OCI-LY3 (cell line): ENCODE measurements around the gene AASS.

Experiments used
- H2AFZ ChIP-seq: fragments of 200-600, 300-600 bp; shearing (Covaris generic); 2 replicates; pipeline ENCODE4 v1.6.0; 2014; ENCODE audit warnings: antibody characterized with exemption, low read depth, low read length
- H3K27ac ChIP-seq: fragments of 200-600, 300-600 bp; sonication (generic); 2 replicates; pipeline ENCODE4 v1.5.1; 2014; ENCODE audit warnings: mild to moderate bottlenecking, low read length, moderate library complexity, mixed read lengths
- H3K27me3 ChIP-seq: fragments of 200-600, 300-600 bp; sonication (generic); 2 replicates; pipeline ENCODE4 v1.6.1; 2014; ENCODE audit warnings: low read depth, low read length, mixed read lengths
- H3K36me3 ChIP-seq: fragments of 200-600, 300-600 bp; sonication (generic); replicated peaks from 2 replicates; pipeline ENCODE3; 2014; ENCODE audit warnings: low read depth, low read length, mixed read lengths
- H3K4me1 ChIP-seq: fragments of 300-600, 200-600 bp; sonication (generic); 2 replicates; pipeline ENCODE4 v1.6.1; 2014; ENCODE audit warnings: low read length, mixed read lengths
- H3K4me2 ChIP-seq: fragments of 200-600, 300-600 bp; sonication (generic); 2 replicates; pipeline ENCODE4 v1.6.1; 2014; ENCODE audit warnings: low read length, mixed read lengths
- H3K4me3 ChIP-seq: fragments of 300-600, 200-600 bp; sonication (generic); 2 replicates; pipeline ENCODE4 v1.5.1; 2014; ENCODE audit warnings: antibody characterized with exemption, mild to moderate bottlenecking, low read length, moderate library complexity
- H3K79me2 ChIP-seq: fragments of 300-600, 200-600 bp; shearing (Covaris generic); 2 replicates; pipeline ENCODE4 v1.6.1; 2014; ENCODE audit warnings: mild to moderate bottlenecking, low read length, mixed read lengths
- H3K9ac ChIP-seq: fragments of 300-600, 200-600 bp; shearing (Covaris generic); 2 replicates; pipeline ENCODE4 v1.6.0; 2014; ENCODE audit warnings: mild to moderate bottlenecking, low read length, moderate library complexity
- H3K9me3 ChIP-seq: fragments of 200-600, 300-600 bp; shearing (Covaris generic); 2 replicates; pipeline ENCODE4 v1.6.1; 2014; ENCODE audit warnings: low read length, mixed read lengths; ENCODE audit not compliant: insufficient read depth
- H4K20me1 ChIP-seq: fragments of 200-600, 300-600 bp; sonication (generic); 2 replicates; pipeline ENCODE4 v1.6.1; 2016; ENCODE audit warnings: low read length, mixed read lengths; ENCODE audit not compliant: insufficient read depth
- EZH2phosphoT487 ChIP-seq: fragments of 200-600 bp; shearing (Covaris generic); IDR thresholded peaks from 2 replicates; pipeline ENCODE4 v1.6.1; 2018; ENCODE audit warnings: antibody characterized with exemption, mixed run types, low read depth
- TF ChIP-seq, protein P1 (sequence below): fragments of 200-600, 300-600 bp; sonication (generic); IDR thresholded peaks from 2 replicates; pipeline ENCODE4 v1.5.1; 2014; ENCODE audit warnings: antibody characterized with exemption, low read length, low read depth

The AASS gene

DNA sequence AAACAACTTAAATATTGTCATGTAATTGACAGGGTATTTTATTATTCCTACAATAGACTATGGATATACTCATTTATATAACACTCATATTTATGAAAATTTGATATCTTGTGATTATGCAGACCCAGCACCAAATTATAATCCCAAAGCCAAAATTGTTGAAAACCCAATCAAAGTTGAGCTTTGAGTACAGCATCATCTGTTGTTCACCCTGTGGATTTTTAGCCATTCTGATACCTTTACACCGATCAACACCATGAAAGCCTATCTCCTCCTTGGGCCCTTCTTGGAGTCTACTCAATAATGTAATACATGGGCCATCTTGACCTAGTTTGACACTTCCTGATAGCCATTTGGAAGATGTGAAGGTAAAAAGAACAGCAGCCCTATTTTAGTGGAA lies 49.5 kb downstream of the AASS start:
- H3K4me2 ChIP-seq, result no peak overlapping the region
- H3K9ac ChIP-seq, result no peak overlapping the region
- TF ChIP-seq, protein P1, sequence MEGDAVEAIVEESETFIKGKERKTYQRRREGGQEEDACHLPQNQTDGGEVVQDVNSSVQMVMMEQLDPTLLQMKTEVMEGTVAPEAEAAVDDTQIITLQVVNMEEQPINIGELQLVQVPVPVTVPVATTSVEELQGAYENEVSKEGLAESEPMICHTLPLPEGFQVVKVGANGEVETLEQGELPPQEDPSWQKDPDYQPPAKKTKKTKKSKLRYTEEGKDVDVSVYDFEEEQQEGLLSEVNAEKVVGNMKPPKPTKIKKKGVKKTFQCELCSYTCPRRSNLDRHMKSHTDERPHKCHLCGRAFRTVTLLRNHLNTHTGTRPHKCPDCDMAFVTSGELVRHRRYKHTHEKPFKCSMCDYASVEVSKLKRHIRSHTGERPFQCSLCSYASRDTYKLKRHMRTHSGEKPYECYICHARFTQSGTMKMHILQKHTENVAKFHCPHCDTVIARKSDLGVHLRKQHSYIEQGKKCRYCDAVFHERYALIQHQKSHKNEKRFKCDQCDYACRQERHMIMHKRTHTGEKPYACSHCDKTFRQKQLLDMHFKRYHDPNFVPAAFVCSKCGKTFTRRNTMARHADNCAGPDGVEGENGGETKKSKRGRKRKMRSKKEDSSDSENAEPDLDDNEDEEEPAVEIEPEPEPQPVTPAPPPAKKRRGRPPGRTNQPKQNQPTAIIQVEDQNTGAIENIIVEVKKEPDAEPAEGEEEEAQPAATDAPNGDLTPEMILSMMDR, result no peak
- no peak for TF ChIP-seq EZH2phosphoT487
- no peak overlapping the region for H2AFZ ChIP-seq
- no peaks in the 10 kb centered on the region for H3K9me3 ChIP-seq
- no peak overlapping the region for H3K27ac ChIP-seq
- H3K36me3 ChIP-seq, result no peaks in the 10 kb centered on the region
- H3K4me1 ChIP-seq, result no peaks in the 10 kb centered on the region
- H3K4me3 ChIP-seq, result no peak overlapping the region
- no peaks in the 10 kb centered on the region for H4K20me1 ChIP-seq
- no peaks in the 10 kb centered on the region for H3K79me2 ChIP-seq
- no peaks in the 10 kb centered on the region for H3K27me3 ChIP-seq

DNA sequence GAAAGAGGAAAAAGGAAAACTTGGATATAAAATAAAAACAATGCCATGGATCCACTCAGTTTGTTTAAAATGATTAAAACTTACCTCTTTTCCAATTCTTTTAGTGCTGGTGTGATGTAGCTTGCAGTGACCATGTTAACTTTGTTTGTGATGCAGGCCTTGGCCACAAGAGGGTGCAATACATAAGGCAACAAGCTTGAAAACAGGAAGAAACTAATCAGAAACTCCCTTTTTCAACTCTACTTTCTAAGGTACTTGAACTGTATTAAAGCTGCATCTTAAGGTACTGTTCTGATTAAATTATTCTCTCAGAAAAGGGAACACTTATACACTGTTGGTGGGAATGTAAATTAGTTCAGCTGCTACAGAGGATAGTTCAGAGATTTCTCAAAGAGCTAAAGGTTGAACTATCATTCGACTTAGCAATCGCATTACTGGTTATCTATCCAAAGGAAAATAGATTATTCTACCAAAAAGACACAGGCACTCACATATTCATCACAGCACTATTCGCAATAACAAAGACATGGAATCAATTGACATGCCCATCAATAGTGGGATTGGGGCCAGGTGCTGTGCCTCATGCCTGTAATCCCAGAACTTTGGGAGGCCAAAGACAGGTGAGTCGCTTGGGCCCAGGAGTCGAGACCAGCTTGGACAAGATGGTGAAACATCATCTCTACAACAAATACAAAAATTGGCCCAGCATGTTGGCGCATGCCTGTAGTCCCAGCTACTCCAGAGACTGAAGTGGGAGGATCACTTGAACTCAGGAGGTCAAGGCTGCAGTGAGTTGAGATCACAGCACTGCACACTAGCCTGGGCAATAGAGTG lies 50.9 kb downstream of the AASS start:
- H4K20me1 ChIP-seq, result no peaks in the 10 kb centered on the region
- H3K4me2 ChIP-seq, result no peak overlapping the region
- H3K27ac ChIP-seq, result no peak overlapping the region
- no peak overlapping the region for H3K9ac ChIP-seq
- peak overlapping the region; percentile 50; the same call in 1 of the 2 replicates for H2AFZ ChIP-seq
- H3K9me3 ChIP-seq, result no peaks in the 10 kb centered on the region
- TF ChIP-seq, protein P1, result peak; percentile 91
- no peak for TF ChIP-seq EZH2phosphoT487
- H3K79me2 ChIP-seq, result no peaks in the 10 kb centered on the region
- H3K27me3 ChIP-seq, result no peaks in the 10 kb centered on the region
- H3K4me1 ChIP-seq, result no peaks in the 10 kb centered on the region
- no peak overlapping the region for H3K4me3 ChIP-seq
- H3K36me3 ChIP-seq, result no peaks in the 10 kb centered on the region

DNA sequence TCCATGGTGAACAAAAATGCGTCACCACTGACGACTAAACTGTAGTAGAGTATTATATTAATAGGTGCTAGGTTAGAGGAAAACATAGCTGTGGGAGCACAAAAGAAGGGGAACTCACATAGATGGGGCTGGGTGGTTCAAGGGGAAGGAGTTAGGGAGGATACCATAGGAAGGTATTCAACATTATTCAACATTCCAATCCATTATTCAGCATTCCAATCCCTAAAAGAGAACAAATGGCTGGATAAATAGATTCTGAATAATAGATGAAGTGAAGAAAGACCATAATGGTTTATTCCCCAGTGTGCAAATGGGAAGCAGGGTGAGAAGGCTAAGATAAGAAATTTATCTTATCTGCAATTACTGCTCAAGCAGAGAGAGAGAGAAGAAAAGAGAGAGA lies 61.4 kb downstream of the AASS start:
- Histone ChIP-seq H3K27me3 (no peaks in the 10 kb centered on the region), H2AFZ (no peak overlapping the region), H3K79me2 (no peaks in the 10 kb centered on the region), H3K4me1 (no peaks in the 10 kb centered on the region), H3K9me3 (no peaks in the 10 kb centered on the region), H3K4me2 (no peak overlapping the region), H3K9ac (no peak overlapping the region), H3K36me3 (no peaks in the 10 kb centered on the region), H3K27ac (no peak overlapping the region), H3K4me3 (no peak overlapping the region), H4K20me1 (no peaks in the 10 kb centered on the region)
- TF ChIP-seq EZH2phosphoT487, result no peak
- TF ChIP-seq, protein P1, result no peak

DNA sequence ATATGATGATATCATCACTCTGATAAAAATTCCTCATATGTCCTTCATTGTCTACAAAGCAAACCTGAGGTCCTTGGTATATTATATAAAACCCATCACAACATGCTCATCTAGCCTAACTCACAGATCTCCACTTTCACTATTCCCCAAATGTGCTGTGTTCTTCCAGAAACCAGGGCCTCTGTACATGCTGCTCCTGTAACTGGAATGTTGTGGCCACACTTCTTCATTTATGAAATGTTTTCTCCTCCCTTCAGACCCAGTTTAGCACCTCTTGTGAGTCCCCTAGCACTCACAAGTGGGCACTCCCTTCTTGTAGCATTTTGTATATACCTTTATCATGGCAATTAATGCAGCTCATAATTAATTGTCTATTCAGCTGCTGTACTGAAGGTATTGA lies 61.9 kb downstream of the AASS start:
- Histone ChIP-seq H3K4me2 (no peak overlapping the region), H3K27me3 (no peaks in the 10 kb centered on the region), H3K79me2 (no peaks in the 10 kb centered on the region), H3K4me3 (no peak overlapping the region), H3K27ac (no peak overlapping the region), H3K36me3 (no peaks in the 10 kb centered on the region), H3K9me3 (no peaks in the 10 kb centered on the region), H2AFZ (no peak overlapping the region), H4K20me1 (no peaks in the 10 kb centered on the region), H3K4me1 (no peaks in the 10 kb centered on the region), H3K9ac (no peak overlapping the region)
- TF ChIP-seq EZH2phosphoT487, result no peak
- TF ChIP-seq, protein P1, result no peak
